ENCODE measurements around the gene POGLUT3.

GRCh38 chr11:108545909-108546501 is 47.8 kb upstream of the POGLUT3 start:
- TF ChIP-seq POLR2A (IDR thresholded peaks at IDR 0.05; ENCODE audit: low read depth, low read length) (no peak), TAF1 (IDR thresholded peaks at IDR 0.05; ENCODE audit: borderline replicate concordance, low read depth, low read length) (no peak), POLR2AphosphoS5 (IDR thresholded peaks at IDR 0.05; ENCODE audit: low read depth, low read length) (no peak)

Data from GM12892 (cell line).